PC-3 (cell line): ENCODE measurements around the gene ANKS6. TPM values are rescaled to one million over a fixed set of nuclear protein-coding genes. Genes with fewer than 3 reads are reported as not detected.

Experiments
- ATAC-seq: fragments of 200-7000 bp; cut with Tn5 transposase; 2 replicates; pipeline ENCODE4 v1.9.1; 2020; ENCODE audit warnings: mild to moderate bottlenecking, moderate library complexity
- BruUV-seq: library from RNA; stranded (reverse); fragments of 400-500 nt; replicated peaks from 2 replicates; lab custom pipeline; 2021; lab: Mats Ljungman, UMichigan
- CTCF ChIA-PET: fragments of 300-600 bp; sonication (Branson Sonifier 250); formaldehyde crosslinking; loops from one replicate; lab custom pipeline; 2022; ENCODE audit warnings: antibody characterized with exemption; lab: Charles Lee
- POLR2A ChIA-PET: fragments of 300-600 bp; sonication (Branson Sonifier 250); formaldehyde crosslinking; loops from one replicate; lab custom pipeline; 2022; ENCODE audit warnings: antibody characterized with exemption; ENCODE audit not compliant: unreplicated experiment; lab: Charles Lee
- DNase-seq: peaks from one replicate; pipeline ENCODE4 v3.0.0-alpha.2; 2015
- H2AFZ ChIP-seq: fragments of 300-600 bp; sonication (generic); 2 replicates; pipeline ENCODE4 v1.6.0; 2016; ENCODE audit warnings: antibody characterized with exemption, low read length
- H3F3A ChIP-seq: fragments of 300-600 bp; sonication (generic); one replicate; pipeline ENCODE4 v1.6.0; 2017; ENCODE audit warnings: antibody characterized with exemption, low read length, control low read depth, mild to moderate bottlenecking; ENCODE audit not compliant: unreplicated experiment
- H3K27ac ChIP-seq: fragments of 300-600 bp; sonication (generic); 2 replicates; pipeline ENCODE4 v1.5.1; 2016; ENCODE audit warnings: mild to moderate bottlenecking, low read length
- H3K27me3 ChIP-seq: fragments of 300-600 bp; sonication (generic); 2 replicates; pipeline ENCODE4 v1.6.1; 2016; ENCODE audit warnings: low read length, mixed read lengths
- H3K36me3 ChIP-seq: fragments of 300-600 bp; sonication (generic); 2 replicates; pipeline ENCODE4 v1.6.1; 2016; ENCODE audit warnings: low read depth, mixed run types, low read length, mixed read lengths
- H3K4me1 ChIP-seq: fragments of 300-600 bp; sonication (generic); 2 replicates; pipeline ENCODE4 v1.5.1; 2016; ENCODE audit warnings: low read length; ENCODE audit not compliant: insufficient read depth
- H3K4me2 ChIP-seq: fragments of 300-600 bp; sonication (generic); 2 replicates; pipeline ENCODE4 v1.6.0; 2016; ENCODE audit warnings: low read length
- H3K4me3 ChIP-seq: fragments of 300-600 bp; sonication (generic); 2 replicates; pipeline ENCODE4 v1.5.1; 2016; ENCODE audit warnings: mild to moderate bottlenecking, low read length, mixed read lengths
- H3K79me2 ChIP-seq: fragments of 300-600 bp; sonication (generic); 2 replicates; pipeline ENCODE4 v1.6.1; 2017; ENCODE audit warnings: low read length, mixed read lengths
- H3K9ac ChIP-seq: fragments of 300-600 bp; sonication (generic); 2 replicates; pipeline ENCODE4 v1.6.0; 2016; ENCODE audit warnings: mild to moderate bottlenecking, low read length
- H3K9me2 ChIP-seq: fragments of 300-600 bp; sonication (generic); replicated peaks from 2 replicates; pipeline ENCODE4 v1.6.1; 2016; ENCODE audit warnings: mixed run types, low read length, mixed read lengths
- H3K9me3 ChIP-seq: fragments of 300-600 bp; sonication (generic); 2 replicates; pipeline ENCODE4 v1.6.1; 2016; ENCODE audit warnings: low read length, mixed read lengths
- H4K20me1 ChIP-seq: fragments of 300-600 bp; sonication (generic); 2 replicates; pipeline ENCODE4 v1.6.1; 2016; ENCODE audit warnings: low read length, mixed read lengths
- CTCF ChIP-seq: fragments of 300-600 bp; sonication (generic); conservative IDR thresholded peaks from 2 replicates; pipeline ENCODE4 v1.5.1; 2017; ENCODE audit warnings: antibody characterized with exemption, low read depth, mild to moderate bottlenecking, low read length
- EZH2 ChIP-seq: fragments of 300-600 bp; sonication (generic); IDR thresholded peaks from one replicate; pipeline ENCODE4 v1.6.1; 2017; ENCODE audit warnings: antibody characterized with exemption, mild to moderate bottlenecking, low read length; ENCODE audit not compliant: unreplicated experiment
- EZH2phosphoT487 ChIP-seq: fragments of 300-600 bp; sonication (generic); IDR thresholded peaks from 2 replicates; pipeline ENCODE4 v1.6.1; 2018; ENCODE audit warnings: mild to moderate bottlenecking, antibody characterized with exemption, low read length, borderline replicate concordance
- intact Hi-C: fragments of 100-400 bp; cut with micrococcal nuclease; formaldehyde crosslinking; loops from 2 replicates; pipeline ENCODE4 v1.9.0; 2023
- total RNA-seq: library from RNA; depleted of rRNA; stranded (reverse); fragments of >200 nt; gene quantifications from 2 replicates; pipeline ENCODE4 v1.2.3, GENCODE V29; 2014

Gene ANKS6
- total RNA-seq, 1 experiment from 2014 or later, result 39.7 TPM

DNA sequence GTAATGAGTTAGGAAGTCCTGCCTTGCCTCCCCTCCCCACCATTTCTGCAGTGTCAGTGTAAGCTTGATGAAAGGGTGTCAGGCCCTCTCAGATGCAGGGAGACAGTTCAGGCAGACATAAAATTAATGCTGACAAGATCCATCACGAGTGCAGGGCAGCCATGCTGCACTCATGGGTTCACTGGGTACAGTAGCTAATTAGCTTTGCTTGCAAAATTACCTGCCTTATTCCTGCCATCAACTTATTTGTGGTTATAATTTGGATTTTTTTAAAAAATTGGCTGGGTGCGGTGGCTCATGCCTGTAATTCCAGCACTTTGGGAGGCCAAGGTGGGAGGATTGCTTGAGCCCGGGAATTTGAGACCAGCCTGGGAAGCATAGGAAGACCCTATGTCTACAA is 29.1 kb upstream of the ANKS6 start:
- Histone ChIP-seq H3K36me3 (no peaks in the 10 kb centered on the region), H3K4me2 (no peak overlapping the region), H3K79me2 (no peaks in the 10 kb centered on the region), H3K9me3 (no peaks in the 10 kb centered on the region), H3K4me1 (no peaks in the 10 kb centered on the region), H3K4me3 (no peak overlapping the region), H3K27ac (no peak overlapping the region), H3F3A (no peaks in the 10 kb centered on the region), H3K9ac (no peak overlapping the region), H4K20me1 (no peaks in the 10 kb centered on the region), H3K9me2 (no peaks in the 10 kb centered on the region), H2AFZ (no peak overlapping the region), H3K27me3 (no peaks in the 10 kb centered on the region)
- DNase-seq (no peak), ATAC-seq (no peak)
- ChIA-PET CTCF (no interaction called here), POLR2A (no interaction called here)
- intact Hi-C loops, result no loop called here
- no TSS peak for BruUV-seq
- TF ChIP-seq EZH2 (no peak), EZH2phosphoT487 (no peak), CTCF (no peak)

GRCh38 chr9:98823666-98824334 is 27.4 kb upstream of the ANKS6 start:
- no peak overlapping the region for H3K27ac ChIP-seq
- ATAC-seq (peak; percentile 70), DNase-seq (peak; percentile 36)
- no peak overlapping the region for H3K4me3 ChIP-seq
- TF ChIP-seq EZH2 (no peak), EZH2phosphoT487 (no peak), CTCF (no peak)
- POLR2A ChIA-PET, result no interaction called here
- H3K27me3 ChIP-seq, result no peaks in the 10 kb centered on the region
- H4K20me1 ChIP-seq, result no peaks in the 10 kb centered on the region
- no peaks in the 10 kb centered on the region for H3K79me2 ChIP-seq
- CTCF ChIA-PET, result no interaction called here
- no peaks in the 10 kb centered on the region for H3F3A ChIP-seq
- no peak overlapping the region for H2AFZ ChIP-seq
- no peak overlapping the region for H3K4me2 ChIP-seq
- no peaks in the 10 kb centered on the region for H3K36me3 ChIP-seq
- no peak overlapping the region for H3K9ac ChIP-seq
- no peaks in the 10 kb centered on the region for H3K4me1 ChIP-seq
- BruUV-seq, result no TSS peak
- intact Hi-C loops, result no loop called here
- H3K9me3 ChIP-seq, result no peaks in the 10 kb centered on the region
- no peaks in the 10 kb centered on the region for H3K9me2 ChIP-seq

- intact Hi-C loops, result no loop called here
- ChIA-PET POLR2A (no interaction called here), CTCF (no interaction called here)
- no peaks in the 10 kb centered on the region for H3K4me1 ChIP-seq
- DNase-seq (no peak), ATAC-seq (no peak)
- H3F3A ChIP-seq, result no peaks in the 10 kb centered on the region
- no peaks in the 10 kb centered on the region for H3K79me2 ChIP-seq
- no peak for TF ChIP-seq EZH2phosphoT487
- TF ChIP-seq EZH2, result no peak
- TF ChIP-seq CTCF, result no peak
- H3K4me3 ChIP-seq, result no peak overlapping the region
- H3K27ac ChIP-seq, result no peak overlapping the region
- no peaks in the 10 kb centered on the region for H3K9me3 ChIP-seq
- H3K4me2 ChIP-seq, result no peak overlapping the region
- H4K20me1 ChIP-seq, result no peaks in the 10 kb centered on the region
- no TSS peak for BruUV-seq
- no peak overlapping the region for H2AFZ ChIP-seq
- H3K9me2 ChIP-seq, result no peaks in the 10 kb centered on the region
- H3K27me3 ChIP-seq, result no peaks in the 10 kb centered on the region
- no peaks in the 10 kb centered on the region; the same call in 1 of the 2 replicates for H3K36me3 ChIP-seq
- no peak overlapping the region for H3K9ac ChIP-seq
Observed at GRCh38 chr9:98822661-98823060, 26.3 kb upstream of the ANKS6 start.
